Subcutaneous adipose tissue (tissue), 4 donors: ENCODE measurements around the gene OBI1. TPM values are rescaled to one million over a fixed set of nuclear protein-coding genes. Genes with fewer than 3 reads are reported as not detected.

Source experiments
- CTCF ChIP-seq: fragments of 450-650 bp; IDR thresholded peaks from one replicate; pipeline ENCODE4 v1.5.1; 2016; ENCODE audit warnings: low read depth, mild to moderate bottlenecking, control low read depth, antibody characterized with exemption, moderate library complexity
- total RNA-seq, 4 donors: library from RNA; depleted of rRNA; stranded (reverse); fragments of >200 nt; gene quantifications; one replicate each; pipeline ENCODE4 v1.1.0, GENCODE V29; 2016

The OBI1 gene
- total RNA-seq, 4 donors from 2014 or later: 10.6 to 11.6 (median 11.2) TPM

GRCh38 chr13:78601874-78602560 is 56.9 kb downstream of the OBI1 start:
- no peak for TF ChIP-seq CTCF

- TF ChIP-seq CTCF: no peak
Observed at GRCh38 chr13:78601124-78601873, 57.7 kb downstream of the OBI1 start.

- no peak for TF ChIP-seq CTCF
Observed at GRCh38 chr13:78600280-78600883, 58.6 kb downstream of the OBI1 start.

GRCh38 chr13:78599645-78600279 is 59.2 kb downstream of the OBI1 start:
- no peak for TF ChIP-seq CTCF

GRCh38 chr13:78598966-78599644 is 59.9 kb downstream of the OBI1 start:
- no peak for TF ChIP-seq CTCF

GRCh38 chr13:78598116-78598781 is 60.7 kb downstream of the OBI1 start:
- no peak for TF ChIP-seq CTCF
